ENCODE data around the gene NTF3.

DNA sequence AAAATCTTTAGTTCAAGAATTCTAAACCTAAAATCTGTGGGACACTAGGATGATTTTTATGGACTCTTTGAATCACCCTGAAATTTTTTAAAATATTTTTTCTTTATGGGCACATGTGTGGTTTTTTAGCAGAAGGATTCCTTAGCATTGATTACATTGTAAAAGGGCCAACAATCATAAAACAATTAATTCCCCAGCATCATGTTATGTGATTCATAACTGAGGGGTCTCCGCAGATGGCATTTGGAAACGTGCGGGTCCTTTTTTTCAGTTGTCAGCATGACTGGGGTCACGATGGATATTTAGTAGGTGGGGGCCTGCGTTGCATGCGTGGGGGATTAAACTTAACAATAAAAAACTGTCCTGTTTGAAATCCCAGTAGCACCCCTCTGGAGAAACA, 52.5 kb downstream of the NTF3 start:
- TF ChIP-seq, protein P1, sequence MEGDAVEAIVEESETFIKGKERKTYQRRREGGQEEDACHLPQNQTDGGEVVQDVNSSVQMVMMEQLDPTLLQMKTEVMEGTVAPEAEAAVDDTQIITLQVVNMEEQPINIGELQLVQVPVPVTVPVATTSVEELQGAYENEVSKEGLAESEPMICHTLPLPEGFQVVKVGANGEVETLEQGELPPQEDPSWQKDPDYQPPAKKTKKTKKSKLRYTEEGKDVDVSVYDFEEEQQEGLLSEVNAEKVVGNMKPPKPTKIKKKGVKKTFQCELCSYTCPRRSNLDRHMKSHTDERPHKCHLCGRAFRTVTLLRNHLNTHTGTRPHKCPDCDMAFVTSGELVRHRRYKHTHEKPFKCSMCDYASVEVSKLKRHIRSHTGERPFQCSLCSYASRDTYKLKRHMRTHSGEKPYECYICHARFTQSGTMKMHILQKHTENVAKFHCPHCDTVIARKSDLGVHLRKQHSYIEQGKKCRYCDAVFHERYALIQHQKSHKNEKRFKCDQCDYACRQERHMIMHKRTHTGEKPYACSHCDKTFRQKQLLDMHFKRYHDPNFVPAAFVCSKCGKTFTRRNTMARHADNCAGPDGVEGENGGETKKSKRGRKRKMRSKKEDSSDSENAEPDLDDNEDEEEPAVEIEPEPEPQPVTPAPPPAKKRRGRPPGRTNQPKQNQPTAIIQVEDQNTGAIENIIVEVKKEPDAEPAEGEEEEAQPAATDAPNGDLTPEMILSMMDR (IDR thresholded peaks at IDR 0.05; ENCODE audit: borderline replicate concordance, extremely low read depth, low read length, poor library complexity, severe bottlenecking) = no peak
- no peak for TF ChIP-seq EZH2 (IDR thresholded peaks at IDR 0.05; ENCODE audit: borderline replicate concordance, low read depth, low read length, severe bottlenecking)

Measured in DND-41 (cell line).